WTC11 (cell line): ENCODE data around the gene CD300LD. TPM values are rescaled to one million over a fixed set of nuclear protein-coding genes. Genes with fewer than 3 reads are reported as not detected.

Experiments used
- ATAC-seq: fragments of 200-7000 bp; cut with Tn5 transposase; 2 replicates; pipeline ENCODE4 v1.10.0; 2021; ENCODE audit warnings: mild to moderate bottlenecking, moderate library complexity
- CTCF ChIA-PET: fragments of 300-600 bp; sonication (Branson Sonifier 250); formaldehyde crosslinking; loops from one replicate; lab custom pipeline; 2021; ENCODE audit warnings: antibody characterized with exemption; lab: Charles Lee
- POLR2A ChIA-PET: fragments of 350-600 bp; sonication (Branson Sonifier 250); formaldehyde crosslinking; loops from one replicate; lab custom pipeline; 2021; ENCODE audit warnings: antibody characterized with exemption; lab: Charles Lee
- DNase-seq: peaks from one replicate; pipeline ENCODE4 v3.0.0; 2021; ENCODE audit warnings: low spot score
- H3K27ac Mint-ChIP-seq: 2 replicates; pipeline ENCODE4 v1.8.0; 2021; ENCODE audit warnings: mixed read lengths
- H3K27me3 Mint-ChIP-seq: 2 replicates; pipeline ENCODE4 v1.8.0; 2021; ENCODE audit warnings: low read depth, mild to moderate bottlenecking, moderate library complexity, mixed read lengths
- H3K36me3 Mint-ChIP-seq: 2 replicates; pipeline ENCODE4 v1.8.0; 2021; ENCODE audit warnings: mixed read lengths
- H3K4me1 Mint-ChIP-seq: 2 replicates; pipeline ENCODE4 v1.8.0; 2022; ENCODE audit warnings: mixed read lengths
- H3K4me3 Mint-ChIP-seq: 2 replicates; pipeline ENCODE4 v1.8.0; 2021; ENCODE audit warnings: mild to moderate bottlenecking, moderate library complexity, mixed read lengths
- H3K9me3 Mint-ChIP-seq: 2 replicates; pipeline ENCODE4 v1.8.0; 2021; ENCODE audit warnings: mixed read lengths
- CBFB ChIP-seq: sonication (generic); formaldehyde crosslinking; IDR thresholded peaks from 2 replicates; pipeline ENCODE4 v1.8.1; 2022; ENCODE audit warnings: mild to moderate bottlenecking, low read depth, missing genetic modification reagents
- MYBL2 ChIP-seq: sonication (generic); formaldehyde crosslinking; IDR thresholded peaks from 2 replicates; pipeline ENCODE4 v1.8.1; 2023; ENCODE audit warnings: mild to moderate bottlenecking, moderate library complexity, missing genetic modification reagents
- NFYB ChIP-seq: sonication (generic); formaldehyde crosslinking; conservative IDR thresholded peaks from 2 replicates; pipeline ENCODE4 v1.8.0; 2022; ENCODE audit warnings: low read depth, missing genetic modification reagents
- RELA ChIP-seq: sonication (generic); formaldehyde crosslinking; IDR thresholded peaks from 2 replicates; pipeline ENCODE4 v1.8.1; 2022; ENCODE audit warnings: missing genetic modification reagents, mild to moderate bottlenecking, borderline replicate concordance
- SOX15 ChIP-seq: fragments of 250-450 bp; sonication (Bioruptor Pico); IDR thresholded peaks from 2 replicates; pipeline ENCODE4 v1.9.0; 2021; ENCODE audit warnings: mild to moderate bottlenecking
- SP1 ChIP-seq: sonication (generic); formaldehyde crosslinking; conservative IDR thresholded peaks from 2 replicates; pipeline ENCODE4 v1.8.1; 2022; ENCODE audit warnings: missing genetic modification reagents
- TCF7 ChIP-seq: sonication (generic); formaldehyde crosslinking; IDR thresholded peaks from 2 replicates; pipeline ENCODE4 v1.8.0; 2022; ENCODE audit warnings: mild to moderate bottlenecking, low read depth, missing genetic modification reagents, moderate library complexity
- ZNF219 ChIP-seq: sonication (generic); formaldehyde crosslinking; IDR thresholded peaks from 2 replicates; pipeline ENCODE4 v1.8.0; 2023; ENCODE audit warnings: missing genetic modification reagents, mild to moderate bottlenecking, borderline replicate concordance
- ZNF317 ChIP-seq: sonication (generic); formaldehyde crosslinking; IDR thresholded peaks from 2 replicates; pipeline ENCODE4 v1.8.1; 2023; ENCODE audit warnings: low read depth, mild to moderate bottlenecking, moderate library complexity, missing genetic modification reagents, borderline replicate concordance
- ZNF396 ChIP-seq: fragments of 250-450 bp; sonication (Bioruptor Pico); IDR thresholded peaks from 2 replicates; pipeline ENCODE4 v1.8.0; 2021; ENCODE audit warnings: mild to moderate bottlenecking, moderate library complexity, borderline replicate concordance
- ZNF423 ChIP-seq: fragments of 250-450 bp; sonication (Bioruptor Pico); IDR thresholded peaks from 2 replicates; pipeline ENCODE4 v2.1.2; 2022; ENCODE audit warnings: mild to moderate bottlenecking, moderate library complexity
- total RNA-seq: library from RNA; stranded (reverse); gene quantifications from 3 replicates; pipeline ENCODE4 v1.2.3, GENCODE V29; 2021
- TF ChIP-seq, protein P1 (sequence below): sonication (generic); formaldehyde crosslinking; IDR thresholded peaks from 2 replicates; pipeline ENCODE4 v1.8.1; 2022; ENCODE audit warnings: low read depth, missing genetic modification reagents, borderline replicate concordance
- TF ChIP-seq, protein P2 (sequence below): sonication (generic); formaldehyde crosslinking; IDR thresholded peaks from 2 replicates; pipeline ENCODE4 v1.8.1; 2023; ENCODE audit warnings: mild to moderate bottlenecking, moderate library complexity, missing genetic modification reagents
- TF ChIP-seq, protein P3 (sequence below): sonication (generic); formaldehyde crosslinking; IDR thresholded peaks from 2 replicates; pipeline ENCODE4 v1.8.0; 2022; ENCODE audit warnings: mild to moderate bottlenecking, missing genetic modification reagents
- TF ChIP-seq, protein P4 (sequence below): sonication (generic); formaldehyde crosslinking; IDR thresholded peaks from 2 replicates; pipeline ENCODE4 v1.8.0; 2022; ENCODE audit warnings: mild to moderate bottlenecking, missing genetic modification reagents
- TF ChIP-seq, protein P5 (sequence below): fragments of 250-450 bp; sonication (Bioruptor Pico); IDR thresholded peaks from 2 replicates; pipeline ENCODE4 v1.9.0; 2021; ENCODE audit warnings: moderate library complexity, mild to moderate bottlenecking, inconsistent platforms, borderline replicate concordance
- TF ChIP-seq, protein P6 (sequence below): fragments of 250-450 bp; sonication (Bioruptor Pico); IDR thresholded peaks from 2 replicates; pipeline ENCODE4 v1.9.0; 2021; ENCODE audit warnings: mild to moderate bottlenecking

CD300LD gene
- total RNA-seq, 1 experiment from 2014 or later, result not detected

DNA sequence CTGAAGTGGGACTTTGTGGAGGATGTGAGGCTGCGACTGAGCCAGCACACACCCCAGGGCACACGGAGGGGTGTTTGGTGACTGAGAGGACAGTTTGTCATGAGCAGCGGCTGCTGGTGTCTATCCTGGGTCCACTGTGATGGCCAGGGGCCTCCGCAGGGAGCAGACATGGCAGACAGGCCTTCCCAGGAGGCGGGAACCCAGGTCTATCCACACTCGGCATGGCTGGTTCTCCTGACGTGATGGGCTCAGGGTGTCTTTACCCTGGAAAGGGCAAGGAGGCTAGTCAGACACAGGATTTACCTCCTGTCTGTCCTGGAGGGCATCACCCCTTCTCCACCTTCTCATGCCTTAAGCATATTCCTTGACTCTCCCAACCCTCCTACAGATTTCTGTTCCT is 45.5 kb downstream of the CD300LD start (continued):
- TF ChIP-seq ZNF396 (CRISPR knock-in tag), result no peak

DNA sequence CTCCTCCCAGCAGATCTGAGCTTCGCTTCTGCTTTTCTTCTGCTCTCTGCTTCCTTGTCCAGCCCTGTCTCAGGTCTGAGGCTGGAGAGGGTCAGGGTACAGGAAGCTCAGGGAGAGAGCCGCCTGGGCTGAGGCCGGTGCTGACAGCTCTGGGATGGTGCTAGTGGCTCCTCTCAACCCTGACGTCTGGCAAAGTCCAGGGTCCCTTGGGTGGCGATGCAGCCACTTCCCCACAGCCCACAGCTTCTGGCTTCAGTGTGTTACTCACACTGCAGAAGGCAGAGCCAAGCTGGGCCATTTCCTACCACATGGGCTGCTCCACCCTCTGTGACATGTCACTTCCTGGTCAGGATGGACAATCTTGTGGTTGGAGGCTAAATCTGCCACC is 46.2 kb downstream of the CD300LD start, which contains the start of gene CD300C:
Gene CD300C, minus strand, starts transcription at position 273 of the 388 bp plus-strand sequence. CDS start 333 bp downstream, outside the sequence.
- ChIA-PET POLR2A (interaction anchor here (0.5 kb wide), 1 partner anchor 242 kb away, joined by 4 read pairs; no protein-coding TSS in a partner anchor), CTCF (interaction anchor here (0.9 to 1.2 kb wide), 2 partner anchors 166 to 178 kb away, joined by 3 to 4 read pairs; no protein-coding TSS in a partner anchor)
- Mint-ChIP-seq H3K27me3 (no peaks in the 10 kb centered on the region), H3K27ac (no peak within 1 kb of the TSS), H3K36me3 (no peaks in the 10 kb centered on the region), H3K4me3 (no peak within 1 kb of the TSS), H3K4me1 (no peaks in the 10 kb centered on the region), H3K9me3 (no peaks in the 10 kb centered on the region)
- no peak for DNase-seq
- TF ChIP-seq, protein P1, sequence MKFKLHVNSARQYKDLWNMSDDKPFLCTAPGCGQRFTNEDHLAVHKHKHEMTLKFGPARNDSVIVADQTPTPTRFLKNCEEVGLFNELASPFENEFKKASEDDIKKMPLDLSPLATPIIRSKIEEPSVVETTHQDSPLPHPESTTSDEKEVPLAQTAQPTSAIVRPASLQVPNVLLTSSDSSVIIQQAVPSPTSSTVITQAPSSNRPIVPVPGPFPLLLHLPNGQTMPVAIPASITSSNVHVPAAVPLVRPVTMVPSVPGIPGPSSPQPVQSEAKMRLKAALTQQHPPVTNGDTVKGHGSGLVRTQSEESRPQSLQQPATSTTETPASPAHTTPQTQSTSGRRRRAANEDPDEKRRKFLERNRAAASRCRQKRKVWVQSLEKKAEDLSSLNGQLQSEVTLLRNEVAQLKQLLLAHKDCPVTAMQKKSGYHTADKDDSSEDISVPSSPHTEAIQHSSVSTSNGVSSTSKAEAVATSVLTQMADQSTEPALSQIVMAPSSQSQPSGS (CRISPR knock-in tag), result no peak
- ATAC-seq, result no peak

DNA sequence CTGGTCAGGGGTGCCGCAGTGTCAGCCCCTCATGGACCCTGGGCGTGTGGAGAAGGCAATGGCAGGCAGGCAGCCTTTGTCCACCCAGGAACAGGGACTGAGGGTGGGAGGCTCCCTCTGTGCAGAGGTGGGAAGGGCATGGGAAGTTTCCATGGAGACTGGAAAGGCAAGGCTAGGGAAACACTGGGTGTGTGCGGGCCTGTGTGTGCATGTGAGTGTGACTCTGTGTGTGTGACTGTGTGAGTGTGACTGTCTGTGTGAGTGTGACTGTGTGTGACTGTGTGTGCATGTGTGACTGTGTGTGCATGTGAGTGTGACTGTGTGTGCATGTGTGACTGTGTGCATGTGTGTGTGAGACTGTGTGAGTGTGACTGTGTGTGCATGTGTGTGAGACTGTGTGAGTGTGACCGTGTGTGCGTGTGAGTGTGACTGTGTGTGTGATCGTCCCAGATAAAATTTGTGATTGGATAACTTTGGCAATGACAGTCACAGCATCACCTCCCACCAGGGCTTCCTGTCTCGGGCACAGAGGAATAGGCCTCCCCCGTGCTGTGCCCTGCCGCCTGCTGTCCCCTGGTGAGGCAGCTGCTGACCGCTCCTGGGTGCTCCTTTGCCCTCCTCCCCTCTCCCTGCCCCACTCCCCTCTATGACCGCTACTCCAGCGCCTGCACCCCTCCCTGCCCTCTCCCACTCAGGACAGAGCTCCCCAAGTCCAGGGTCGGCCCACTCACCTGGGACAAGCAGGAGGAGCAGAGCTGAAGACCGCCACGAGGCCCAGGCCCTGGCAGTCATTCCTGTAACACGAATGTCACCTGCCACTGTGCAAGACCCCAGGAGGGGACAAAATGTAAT is 46.9 kb downstream of the CD300LD start:
- DNase-seq (no peak), ATAC-seq (no peak)
- H3K36me3 Mint-ChIP-seq, result no peaks in the 10 kb centered on the region
- H3K4me3 Mint-ChIP-seq, result no peak overlapping the region
- no peak for TF ChIP-seq SOX15 (CRISPR knock-in tag)
- TF ChIP-seq CBFB (CRISPR knock-in tag), result no peak
- TF ChIP-seq TCF7 (CRISPR knock-in tag), result no peak
- TF ChIP-seq, protein P2, sequence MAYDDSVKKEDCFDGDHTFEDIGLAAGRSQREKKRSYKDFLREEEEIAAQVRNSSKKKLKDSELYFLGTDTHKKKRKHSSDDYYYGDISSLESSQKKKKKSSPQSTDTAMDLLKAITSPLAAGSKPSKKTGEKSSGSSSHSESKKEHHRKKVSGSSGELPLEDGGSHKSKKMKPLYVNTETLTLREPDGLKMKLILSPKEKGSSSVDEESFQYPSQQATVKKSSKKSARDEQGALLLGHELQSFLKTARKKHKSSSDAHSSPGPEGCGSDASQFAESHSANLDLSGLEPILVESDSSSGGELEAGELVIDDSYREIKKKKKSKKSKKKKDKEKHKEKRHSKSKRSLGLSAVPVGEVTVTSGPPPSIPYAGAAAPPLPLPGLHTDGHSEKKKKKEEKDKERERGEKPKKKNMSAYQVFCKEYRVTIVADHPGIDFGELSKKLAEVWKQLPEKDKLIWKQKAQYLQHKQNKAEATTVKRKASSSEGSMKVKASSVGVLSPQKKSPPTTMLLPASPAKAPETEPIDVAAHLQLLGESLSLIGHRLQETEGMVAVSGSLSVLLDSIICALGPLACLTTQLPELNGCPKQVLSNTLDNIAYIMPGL, result no peak
- no peak for TF ChIP-seq SP1 (CRISPR knock-in tag)
- H3K4me1 Mint-ChIP-seq, result no peaks in the 10 kb centered on the region
- ChIA-PET POLR2A (interaction anchor here (0.5 kb wide), 1 partner anchor 242 kb away, joined by 4 read pairs; no protein-coding TSS in a partner anchor), CTCF (interaction anchor here (0.9 to 1.2 kb wide), 2 partner anchors 166 to 177 kb away, joined by 3 to 4 read pairs; no protein-coding TSS in a partner anchor)
- no peak overlapping the region for H3K27ac Mint-ChIP-seq
- H3K27me3 Mint-ChIP-seq, result peaks cover 2% of the 10 kb centered on the region; the same call in 1 of the 2 replicates
- no peaks in the 10 kb centered on the region for H3K9me3 Mint-ChIP-seq

DNA sequence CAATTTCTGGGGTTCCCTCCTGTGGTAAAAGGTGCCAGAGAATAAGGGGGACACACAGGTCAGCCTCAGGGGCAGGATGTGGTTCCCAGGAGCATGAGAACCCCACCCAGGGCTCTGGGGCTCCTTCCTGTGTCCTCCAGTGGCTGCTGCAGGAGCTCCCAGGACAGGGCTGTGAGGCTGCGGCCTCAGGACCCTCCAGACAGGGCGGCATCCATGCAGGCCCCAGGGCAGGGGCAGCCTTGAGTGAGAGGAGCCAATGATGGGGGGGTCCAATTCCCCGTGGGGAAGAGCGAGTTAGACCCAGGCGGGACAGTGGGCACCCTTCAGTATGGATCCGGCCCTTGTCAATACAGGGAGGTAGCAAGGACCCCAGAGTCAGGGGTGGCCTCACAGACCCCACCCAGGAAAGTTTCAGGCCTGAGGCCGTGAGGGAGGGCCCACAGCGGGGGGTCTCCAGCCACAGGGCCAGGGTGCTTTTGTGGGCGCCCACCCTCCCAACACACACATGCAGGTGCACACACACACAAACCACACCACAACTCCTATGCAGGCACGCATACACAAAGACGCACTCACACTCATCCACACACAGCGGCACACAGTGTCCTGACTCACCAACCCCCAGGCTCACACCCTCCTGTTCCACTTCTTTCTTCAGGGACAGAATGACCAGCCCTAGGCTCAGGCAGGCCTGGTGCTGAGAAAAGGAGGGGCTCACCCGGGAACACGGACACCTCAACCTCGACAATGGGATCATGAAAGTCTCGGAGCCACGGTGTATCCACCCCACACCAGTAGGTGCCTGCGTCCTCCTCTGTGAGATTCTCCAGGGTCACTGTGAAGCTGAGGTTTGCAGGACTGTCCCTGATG is 48.0 kb downstream of the CD300LD start:
- H3K36me3 Mint-ChIP-seq, result no peaks in the 10 kb centered on the region
- ChIA-PET POLR2A (no interaction called here), CTCF (interaction anchor here (0.6 to 1.7 kb wide), 7 partner anchors 8 to 239 kb away, joined by 3 to 13 read pairs (median 4); no protein-coding TSS in a partner anchor)
- H3K4me1 Mint-ChIP-seq, result no peaks in the 10 kb centered on the region
- peaks cover 5% of the 10 kb centered on the region for H3K27me3 Mint-ChIP-seq
- H3K4me3 Mint-ChIP-seq, result no peak overlapping the region
- H3K9me3 Mint-ChIP-seq, result no peaks in the 10 kb centered on the region
- no peak for DNase-seq
- H3K27ac Mint-ChIP-seq, result no peak overlapping the region
- no peak for ATAC-seq
- TF ChIP-seq TCF7 (CRISPR knock-in tag) (no peak), MYBL2 (no peak), ZNF317 (CRISPR knock-in tag) (no peak), ZNF219 (CRISPR knock-in tag) (no peak), NFYB (CRISPR knock-in tag) (no peak), ZNF423 (CRISPR knock-in tag) (no peak), RELA (CRISPR knock-in tag) (no peak)
- TF ChIP-seq, protein P1 (CRISPR knock-in tag), result no peak
- TF ChIP-seq, protein P3, sequence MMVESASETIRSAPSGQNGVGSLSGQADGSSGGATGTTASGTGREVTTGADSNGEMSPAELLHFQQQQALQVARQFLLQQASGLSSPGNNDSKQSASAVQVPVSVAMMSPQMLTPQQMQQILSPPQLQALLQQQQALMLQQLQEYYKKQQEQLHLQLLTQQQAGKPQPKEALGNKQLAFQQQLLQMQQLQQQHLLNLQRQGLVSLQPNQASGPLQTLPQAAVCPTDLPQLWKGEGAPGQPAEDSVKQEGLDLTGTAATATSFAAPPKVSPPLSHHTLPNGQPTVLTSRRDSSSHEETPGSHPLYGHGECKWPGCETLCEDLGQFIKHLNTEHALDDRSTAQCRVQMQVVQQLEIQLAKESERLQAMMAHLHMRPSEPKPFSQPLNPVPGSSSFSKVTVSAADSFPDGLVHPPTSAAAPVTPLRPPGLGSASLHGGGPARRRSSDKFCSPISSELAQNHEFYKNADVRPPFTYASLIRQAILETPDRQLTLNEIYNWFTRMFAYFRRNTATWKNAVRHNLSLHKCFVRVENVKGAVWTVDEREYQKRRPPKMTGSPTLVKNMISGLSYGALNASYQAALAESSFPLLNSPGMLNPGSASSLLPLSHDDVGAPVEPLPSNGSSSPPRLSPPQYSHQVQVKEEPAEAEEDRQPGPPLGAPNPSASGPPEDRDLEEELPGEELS (CRISPR knock-in tag), result no peak
- TF ChIP-seq, protein P4, sequence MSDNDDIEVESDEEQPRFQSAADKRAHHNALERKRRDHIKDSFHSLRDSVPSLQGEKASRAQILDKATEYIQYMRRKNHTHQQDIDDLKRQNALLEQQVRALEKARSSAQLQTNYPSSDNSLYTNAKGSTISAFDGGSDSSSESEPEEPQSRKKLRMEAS, result no peak
- TF ChIP-seq, protein P5, sequence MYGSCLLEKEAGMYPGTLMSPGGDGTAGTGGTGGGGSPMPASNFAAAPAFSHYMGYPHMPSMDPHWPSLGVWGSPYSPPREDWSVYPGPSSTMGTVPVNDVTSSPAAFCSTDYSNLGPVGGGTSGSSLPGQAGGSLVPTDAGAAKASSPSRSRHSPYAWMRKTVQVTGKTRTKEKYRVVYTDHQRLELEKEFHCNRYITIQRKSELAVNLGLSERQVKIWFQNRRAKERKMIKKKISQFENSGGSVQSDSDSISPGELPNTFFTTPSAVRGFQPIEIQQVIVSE, result no peak
- TF ChIP-seq, protein P6, sequence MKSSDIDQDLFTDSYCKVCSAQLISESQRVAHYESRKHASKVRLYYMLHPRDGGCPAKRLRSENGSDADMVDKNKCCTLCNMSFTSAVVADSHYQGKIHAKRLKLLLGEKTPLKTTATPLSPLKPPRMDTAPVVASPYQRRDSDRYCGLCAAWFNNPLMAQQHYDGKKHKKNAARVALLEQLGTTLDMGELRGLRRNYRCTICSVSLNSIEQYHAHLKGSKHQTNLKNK (CRISPR knock-in tag), result no peak
